EH (cell line): ENCODE measurements around the gene FOLR3.
"Not testable (repeated sequence)": the region's sequence is repeated elsewhere in the genome, so short reads cannot be mapped to it uniquely, and the experiment has no call there.

Experiments used
- DNase-seq: peaks from one replicate; pipeline ENCODE4 v3.0.0-alpha.2; 2015; ENCODE audit warnings: low read depth

The FOLR3 gene

GRCh38 chr11:72123117-72123653 lies 12.3 kb upstream of the FOLR3 start:
- peak; percentile 46 for DNase-seq

GRCh38 chr11:72124046-72124445 lies 11.5 kb upstream of the FOLR3 start:
- no peak for DNase-seq

GRCh38 chr11:72125956-72126355 lies 9.6 kb upstream of the FOLR3 start:
- DNase-seq = no peak

- no peak for DNase-seq
Measured at GRCh38 chr11:72127923-72128322, 7.6 kb upstream of the FOLR3 start.

GRCh38 chr11:72129381-72129780 lies 6.1 kb upstream of the FOLR3 start:
- DNase-seq = no peak

- DNase-seq = no peak
Measured at GRCh38 chr11:72132646-72133045, 2.9 kb upstream of the FOLR3 start.

- peak; percentile 78 for DNase-seq
Measured at GRCh38 chr11:72135891-72136683, 562 bp downstream of the FOLR3 start.

- DNase-seq = no peak
Measured at GRCh38 chr11:72136684-72137262, 1.2 kb downstream of the FOLR3 start.

- DNase-seq = no peak
Measured at GRCh38 chr11:72138821-72139390, 3.4 kb downstream of the FOLR3 start.

- no peak for DNase-seq
Measured at GRCh38 chr11:72139500-72139899, 4.0 kb downstream of the FOLR3 start.

- DNase-seq = no peak
Measured at GRCh38 chr11:72140661-72141060, 5.1 kb downstream of the FOLR3 start.

- peak; percentile 97 for DNase-seq
Measured at GRCh38 chr11:72141066-72141465, 5.5 kb downstream of the FOLR3 start.

- DNase-seq = peak; percentile 77
Measured at GRCh38 chr11:72142086-72142485, 6.6 kb downstream of the FOLR3 start.

GRCh38 chr11:72142543-72142942 lies 7.0 kb downstream of the FOLR3 start:
- DNase-seq = not testable (repeated sequence)

- DNase-seq = peak; percentile 96
Measured at GRCh38 chr11:72144807-72145565, 9.5 kb downstream of the FOLR3 start.

GRCh38 chr11:72146625-72147024 lies 11.1 kb downstream of the FOLR3 start:
- DNase-seq = no peak

- DNase-seq = no peak
Measured at GRCh38 chr11:72150882-72151281, 15.4 kb downstream of the FOLR3 start.

GRCh38 chr11:72153874-72154273 lies 18.3 kb downstream of the FOLR3 start:
- DNase-seq = not testable (repeated sequence)

GRCh38 chr11:72154816-72155215 lies 19.3 kb downstream of the FOLR3 start:
- DNase-seq = no peak

GRCh38 chr11:72155751-72156150 lies 20.2 kb downstream of the FOLR3 start:
- DNase-seq = no peak

GRCh38 chr11:72157131-72157530 lies 21.6 kb downstream of the FOLR3 start:
- no peak for DNase-seq

- peak; percentile 20 for DNase-seq
Measured at GRCh38 chr11:72160319-72160718, 24.8 kb downstream of the FOLR3 start.
